ENCODE results near the gene FAM110D. TPM values are rescaled to one million over a fixed set of nuclear protein-coding genes. Genes with fewer than 3 reads are reported as not detected.

Gene FAM110D
- polyA plus RNA-seq, 1 experiment = not detected

GRCh38 chr1:26197813-26198212, 38.9 kb downstream of the FAM110D start:
- Histone ChIP-seq H3K36me3 (ENCODE audit: control insufficient read depth, insufficient read depth, low read length) (no peaks in the 10 kb centered on the region), H3K4me3 (ENCODE audit: low read depth, low read length) (no peak overlapping the region), H3K27me3 (ENCODE audit: control insufficient read depth, insufficient read depth, low read length) (no peaks in the 10 kb centered on the region)
- TF ChIP-seq CTCF (IDR thresholded peaks at IDR 0.05; ENCODE audit: insufficient read depth, low read depth, low read length) = no peak
- ChIA-PET CTCF (interaction anchor here (1.5 kb wide), 1 partner anchor 36 kb away, joined by 3 read pairs; the partner anchor contains the start of gene CEP85), POLR2A (no interaction called here)
- no peak for DNase-seq (ENCODE audit: low read depth)

- no peak overlapping the region for H3K4me3 ChIP-seq (ENCODE audit: low read depth, low read length)
- ChIA-PET CTCF (interaction anchor here (0.8 kb wide), 1 partner anchor 31 kb away, joined by 3 read pairs; the partner anchor contains the start of gene ZNF593), POLR2A (no interaction called here)
- peaks cover 5% of the 10 kb centered on the region; the same call in 1 of the 2 replicates for H3K27me3 ChIP-seq (ENCODE audit: control insufficient read depth, insufficient read depth, low read length)
- no peak for DNase-seq (ENCODE audit: low read depth)
- no peaks in the 10 kb centered on the region for H3K36me3 ChIP-seq (ENCODE audit: control insufficient read depth, insufficient read depth, low read length)
- no peak for TF ChIP-seq CTCF (IDR thresholded peaks at IDR 0.05; ENCODE audit: insufficient read depth, low read depth, low read length)
Measured at GRCh38 chr1:26200413-26200812, 41.5 kb downstream of the FAM110D start.

GRCh38 chr1:26203642-26204318, 44.9 kb downstream of the FAM110D start:
- peaks cover 8% of the 10 kb centered on the region for H3K27me3 ChIP-seq (ENCODE audit: control insufficient read depth, insufficient read depth, low read length)
- no peaks in the 10 kb centered on the region for H3K36me3 ChIP-seq (ENCODE audit: control insufficient read depth, insufficient read depth, low read length)
- ChIA-PET POLR2A (no interaction called here), CTCF (interaction anchor here (0.9 to 2.2 kb wide), 4 partner anchors 9 to 118 kb away, joined by 3 to 7 read pairs (median 6); partner anchors contain the start of gene CEP85)
- TF ChIP-seq CTCF (IDR thresholded peaks at IDR 0.05; ENCODE audit: insufficient read depth, low read depth, low read length) = no peak
- no peak for DNase-seq (ENCODE audit: low read depth)
- no peak overlapping the region for H3K4me3 ChIP-seq (ENCODE audit: low read depth, low read length)

GRCh38 chr1:26210147-26210870, 51.4 kb downstream of the FAM110D start:
- Histone ChIP-seq H3K4me3 (ENCODE audit: low read depth, low read length) (no peak overlapping the region), H3K27me3 (ENCODE audit: control insufficient read depth, insufficient read depth, low read length) (peaks cover 6% of the 10 kb centered on the region), H3K36me3 (ENCODE audit: control insufficient read depth, insufficient read depth, low read length) (no peaks in the 10 kb centered on the region)
- CTCF ChIA-PET = interaction anchor here (0.7 to 1.4 kb wide), 3 partner anchors 14 to 23 kb away, joined by 3 to 4 read pairs (median 3); partner anchors contain the start of gene CEP85
- POLR2A ChIA-PET = interaction anchor here (0.6 kb wide), 1 partner anchor 168 kb away, joined by 3 read pairs; no protein-coding TSS in a partner anchor
- no peak for DNase-seq (ENCODE audit: low read depth)
- no peak for TF ChIP-seq CTCF (IDR thresholded peaks at IDR 0.05; ENCODE audit: insufficient read depth, low read depth, low read length)

GRCh38 chr1:26212726-26213125, 53.8 kb downstream of the FAM110D start:
- ChIA-PET POLR2A (no interaction called here), CTCF (interaction anchor here (1.0 to 1.3 kb wide), 3 partner anchors 9 to 22 kb away, joined by 3 to 5 read pairs (median 5); partner anchors contain the start of gene CEP85)
- Histone ChIP-seq H3K36me3 (ENCODE audit: control insufficient read depth, insufficient read depth, low read length) (no peaks in the 10 kb centered on the region), H3K4me3 (ENCODE audit: low read depth, low read length) (no peak overlapping the region), H3K27me3 (ENCODE audit: control insufficient read depth, insufficient read depth, low read length) (peaks cover 7% of the 10 kb centered on the region)
- DNase-seq (ENCODE audit: low read depth) = no peak
- no peak for TF ChIP-seq CTCF (IDR thresholded peaks at IDR 0.05; ENCODE audit: insufficient read depth, low read depth, low read length)
